GM21528 (cell line): ENCODE data around the gene TMEM150C.

Experiments used
- ATAC-seq: cut with Tn5 transposase; IDR thresholded peaks from one replicate; pipeline ENCODE4 v1.9.1; 2021; ENCODE audit warnings: mild to moderate bottlenecking, moderate library complexity; ENCODE audit not compliant: unreplicated experiment, low FRiP score

TMEM150C gene

DNA sequence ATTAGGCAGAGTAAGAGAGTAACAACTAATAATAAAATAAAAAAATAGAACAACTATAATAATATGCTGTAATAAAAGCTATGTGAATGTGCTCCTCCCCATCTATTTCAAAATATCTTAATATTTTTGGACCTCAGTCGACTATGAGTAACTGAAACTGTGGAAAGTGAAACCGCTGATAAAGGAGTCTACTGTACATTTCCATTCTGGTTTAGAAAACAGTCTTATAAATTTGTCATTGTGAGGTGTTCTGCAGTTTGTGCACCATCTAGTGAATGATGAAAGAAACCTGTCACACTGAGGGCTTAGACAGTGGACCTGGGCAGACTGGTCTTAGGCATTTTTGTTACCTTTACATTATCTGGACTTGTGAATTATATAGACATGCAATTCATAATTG is 42.0 kb downstream of the TMEM150C start:
- ATAC-seq = no peak

DNA sequence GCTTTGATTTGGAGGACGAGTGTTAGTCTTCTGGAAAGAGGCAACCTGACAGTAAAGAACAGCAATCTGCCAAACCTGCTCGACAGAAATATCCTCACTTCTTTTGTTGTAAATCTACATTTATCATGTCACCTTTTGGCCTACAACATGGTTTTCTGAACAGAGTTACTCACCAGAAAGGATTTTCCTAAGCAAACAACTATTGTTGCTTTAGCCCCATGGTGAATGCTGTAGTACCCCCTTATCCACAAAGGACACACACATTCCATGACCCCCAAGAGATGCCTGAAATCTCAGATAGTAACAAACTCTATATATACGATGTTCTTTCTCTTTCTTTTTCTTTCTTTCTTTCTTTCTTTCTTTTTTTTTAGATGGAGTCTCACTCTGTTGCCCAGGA is 42.7 kb downstream of the TMEM150C start:
- no peak for ATAC-seq

DNA sequence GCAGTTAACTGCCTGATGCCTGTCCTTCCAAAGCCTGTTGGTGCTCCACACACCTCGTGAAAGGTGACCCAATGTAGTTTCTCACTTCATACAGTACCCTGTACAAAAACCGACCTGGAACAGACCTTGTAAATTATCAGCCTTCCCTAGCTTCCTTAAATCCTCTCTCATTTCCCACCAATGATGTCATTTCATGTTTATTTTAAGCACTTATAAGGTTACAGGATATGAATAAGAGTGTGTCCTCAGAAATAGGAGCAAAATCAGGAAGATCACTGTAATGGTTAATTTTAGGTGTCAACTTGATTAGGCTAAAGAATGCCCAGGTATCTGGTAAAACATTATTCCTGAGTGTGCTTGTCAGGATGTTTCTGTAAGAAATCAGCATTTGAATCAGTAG is 44.7 kb downstream of the TMEM150C start:
- no peak for ATAC-seq

DNA sequence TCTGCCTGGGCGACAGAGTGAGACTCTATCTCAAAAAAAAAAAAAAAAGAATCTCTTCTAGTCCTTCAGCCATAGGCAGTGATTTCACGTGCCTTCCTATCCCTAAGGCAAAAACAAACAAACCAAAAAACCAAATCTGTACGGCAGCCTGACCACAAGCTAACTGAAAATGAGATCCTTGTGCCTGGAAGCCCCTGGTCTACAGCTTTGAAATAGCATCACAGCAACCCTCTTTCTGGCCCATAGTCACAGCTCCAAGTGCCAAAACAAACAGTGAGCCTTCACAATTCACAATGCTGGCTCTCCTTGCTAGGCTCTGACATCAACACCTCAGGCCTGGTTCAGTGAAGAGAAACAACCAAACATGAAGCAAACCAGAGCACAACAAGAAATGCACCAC is 46.1 kb downstream of the TMEM150C start:
- no peak for ATAC-seq

DNA sequence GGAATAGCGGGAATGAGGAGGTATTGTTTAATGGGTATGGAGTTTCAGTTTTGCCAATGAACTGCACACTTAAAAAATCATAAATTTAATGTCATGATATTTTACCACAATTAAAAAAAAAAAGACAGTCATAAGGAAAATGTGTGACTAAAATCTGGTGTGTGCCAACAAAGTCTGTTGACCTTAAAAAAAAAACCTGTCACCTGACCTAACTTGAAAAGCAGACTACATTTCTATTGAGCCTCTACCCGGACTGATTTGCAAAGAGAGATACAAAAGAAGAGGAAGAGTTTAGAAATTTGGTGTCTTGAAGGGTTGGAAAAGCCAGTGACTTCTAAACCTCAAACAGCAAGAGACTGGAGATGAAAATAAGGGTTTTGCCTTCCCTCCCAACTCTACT is 48.4 kb downstream of the TMEM150C start:
- no peak for ATAC-seq

DNA sequence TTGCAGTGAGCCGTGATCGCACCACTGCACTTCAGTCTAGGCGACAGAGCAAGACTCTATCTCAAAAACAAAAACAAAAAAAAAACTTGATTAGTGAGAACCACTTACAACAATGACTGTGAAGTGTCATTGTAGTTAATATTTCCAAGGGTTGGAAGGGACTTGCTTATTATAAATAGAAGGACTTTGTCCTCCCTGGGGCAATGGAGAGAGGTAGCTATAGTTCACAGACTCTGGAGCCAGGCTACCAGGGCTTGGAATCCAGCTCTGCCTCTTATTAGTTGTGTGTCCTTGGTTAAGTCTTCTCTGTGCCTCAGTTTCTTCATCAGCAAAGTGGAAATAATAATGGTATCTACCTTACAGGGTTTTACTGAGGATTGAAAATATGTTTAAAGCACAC is 51.6 kb downstream of the TMEM150C start:
- no peak for ATAC-seq

DNA sequence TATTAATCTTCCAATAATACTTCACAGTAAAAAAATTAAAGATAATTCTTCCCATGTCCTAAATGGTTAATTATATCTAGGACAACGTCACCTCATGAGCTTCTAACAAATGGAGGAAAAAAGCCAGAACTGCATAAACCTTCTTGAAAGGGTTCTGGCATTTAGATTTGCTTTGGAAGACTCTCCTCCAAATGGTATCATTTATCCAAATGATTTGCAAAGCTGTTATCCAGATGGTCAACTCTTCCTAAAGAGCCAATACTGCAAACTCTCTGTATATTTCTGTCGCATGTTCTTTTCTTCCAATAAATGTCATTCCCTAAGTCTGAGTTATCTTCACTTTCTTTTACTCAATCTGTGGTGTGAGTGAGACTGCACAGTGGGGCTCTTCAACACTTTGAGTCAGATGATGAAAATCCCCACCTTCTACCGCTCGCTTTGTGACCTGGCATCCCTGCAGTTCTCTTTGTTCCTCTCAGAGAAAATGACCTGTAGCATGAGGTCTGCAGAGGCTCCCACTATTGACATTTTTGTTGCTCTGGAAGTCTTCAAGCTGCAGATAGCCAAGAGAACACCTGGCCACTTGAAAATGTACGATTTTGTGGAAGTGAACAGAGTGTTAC is 52.9 kb downstream of the TMEM150C start:
- ATAC-seq = no peak

DNA sequence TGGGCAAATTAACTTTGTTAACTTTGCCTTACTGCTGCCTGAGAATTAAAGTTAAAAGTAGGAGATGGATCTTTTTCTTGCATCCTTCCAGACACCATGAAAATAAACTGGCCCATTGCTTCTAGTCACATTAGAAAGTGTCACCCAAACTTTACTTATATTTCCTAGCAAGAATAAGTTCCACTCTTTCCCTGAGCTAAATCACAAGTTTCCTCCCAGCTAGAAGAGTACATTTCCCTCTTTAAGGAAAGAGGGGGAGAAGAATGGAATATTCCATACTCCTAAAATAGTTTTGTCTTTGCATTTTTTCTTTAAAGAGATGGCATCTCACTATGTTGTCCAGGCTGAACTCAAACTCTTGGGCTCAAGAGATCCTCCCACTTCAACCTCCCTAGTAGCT is 53.8 kb downstream of the TMEM150C start:
- ATAC-seq = no peak

DNA sequence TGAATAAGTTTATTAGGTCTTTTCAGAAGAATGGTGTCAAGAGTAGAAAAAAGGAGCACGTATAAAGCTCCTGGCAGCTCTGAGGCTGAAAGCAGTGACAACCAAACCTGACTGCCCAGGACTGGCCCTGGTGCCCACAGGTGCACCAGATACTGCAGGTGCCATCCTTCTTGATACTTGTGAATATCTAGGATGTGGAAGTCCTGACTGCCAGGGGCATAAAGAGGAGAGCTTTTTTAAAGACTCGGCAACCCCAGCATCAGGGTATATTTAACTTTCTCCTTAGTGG is 60.7 kb downstream of the TMEM150C start:
- ATAC-seq = no peak

DNA sequence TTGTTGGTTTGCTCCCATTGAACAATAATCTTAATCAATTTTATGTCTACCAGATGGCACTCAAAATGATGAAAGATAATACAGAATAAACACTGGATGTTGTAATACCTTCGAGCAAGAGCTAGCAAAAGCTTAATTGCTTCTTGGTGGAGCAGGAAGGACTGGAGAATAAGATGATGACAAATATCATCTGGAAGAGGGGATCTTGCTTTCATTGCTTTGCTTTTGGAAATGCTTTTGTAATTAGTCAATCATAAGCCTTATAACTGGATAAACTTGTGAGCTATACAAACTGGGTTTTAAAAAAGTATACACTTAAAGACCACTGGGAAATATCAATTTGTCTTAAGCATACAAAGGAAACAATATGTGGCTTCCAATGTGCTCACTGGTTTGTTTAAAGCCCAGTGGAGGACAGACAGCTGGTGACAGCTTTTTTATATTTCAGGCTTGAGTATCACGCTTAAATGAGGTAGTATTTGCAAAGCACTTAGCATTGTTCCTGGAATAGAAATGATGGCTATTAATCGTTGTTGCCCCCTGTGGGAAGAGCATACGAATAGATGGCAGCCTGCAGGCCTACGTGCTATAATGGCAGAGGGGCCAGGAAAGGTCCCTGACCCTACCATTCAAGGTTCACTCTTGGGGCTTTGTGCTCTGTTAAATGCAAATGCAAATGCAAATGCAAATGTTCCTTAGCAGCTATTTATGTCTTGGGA is 61.2 kb downstream of the TMEM150C start:
- ATAC-seq = no peak

DNA sequence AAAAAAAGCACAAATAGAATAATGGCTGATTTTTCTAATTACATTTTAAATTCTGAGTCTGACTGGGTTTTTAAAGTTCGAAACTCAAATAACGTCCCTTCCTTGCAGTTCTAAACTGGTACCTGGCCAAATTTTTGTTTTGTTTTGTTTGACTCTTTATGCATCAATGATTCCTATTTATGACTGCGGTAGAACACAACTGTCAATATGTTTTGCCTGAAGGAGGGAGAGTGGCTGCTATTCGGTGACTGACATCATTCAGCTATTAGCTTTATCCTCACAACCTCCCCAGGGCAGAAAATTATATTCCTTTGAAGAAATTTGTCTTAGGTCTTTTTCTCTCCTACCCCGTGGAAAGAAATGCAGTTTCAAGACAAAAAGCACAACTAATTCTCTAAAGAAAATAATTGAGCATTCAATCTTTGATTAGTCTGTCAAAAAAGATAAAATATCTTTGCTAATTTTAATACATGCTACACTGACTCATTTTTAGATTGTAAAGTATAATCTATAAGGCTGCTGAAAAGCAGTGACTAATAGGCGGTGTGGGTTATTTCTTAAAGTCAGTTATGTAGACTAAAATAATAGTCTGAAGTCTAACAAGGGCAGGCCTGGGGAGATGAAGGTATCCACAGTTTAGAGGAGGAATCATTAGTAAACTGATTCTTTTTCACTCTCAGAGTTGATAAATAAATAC is 61.9 kb downstream of the TMEM150C start:
- no peak for ATAC-seq

DNA sequence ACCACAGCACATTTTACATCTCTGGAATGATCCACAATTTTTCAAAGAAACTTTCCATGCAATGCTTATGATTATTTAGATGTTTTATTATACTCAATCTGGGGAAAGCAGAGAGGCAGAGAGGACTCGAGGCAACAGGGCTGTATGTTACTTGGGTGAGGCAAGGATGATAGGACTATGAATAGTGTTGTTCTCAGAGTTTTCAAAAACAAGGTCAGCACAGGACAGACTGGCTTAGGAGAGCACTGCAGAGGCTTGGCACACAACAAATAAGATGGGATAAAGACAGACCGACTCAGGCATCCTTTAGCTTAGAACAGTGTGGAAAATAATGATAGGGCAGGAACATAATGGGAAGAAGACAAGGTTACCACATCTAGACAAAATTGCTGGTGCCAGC is 65.4 kb downstream of the TMEM150C start:
- ATAC-seq = no peak

DNA sequence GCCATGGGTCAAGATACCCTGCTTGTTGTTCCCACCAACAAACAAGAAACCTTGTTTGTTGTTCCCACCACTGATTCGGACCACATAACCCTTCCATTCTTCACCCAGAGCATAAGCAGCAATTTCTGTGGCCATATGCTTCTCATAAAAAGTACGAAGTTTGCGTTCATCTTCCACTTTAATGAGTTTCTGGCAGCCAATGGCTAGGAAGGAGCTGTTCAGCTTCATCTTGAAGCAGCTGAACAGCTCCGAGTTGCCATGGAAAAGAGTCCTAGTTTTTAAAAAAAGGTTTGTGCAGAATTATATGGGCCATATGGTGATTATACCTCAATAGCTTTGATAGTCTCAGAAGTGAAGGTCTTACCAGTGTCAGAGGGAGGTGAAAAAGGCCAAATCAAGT is 66.1 kb downstream of the TMEM150C start:
- ATAC-seq = no peak

DNA sequence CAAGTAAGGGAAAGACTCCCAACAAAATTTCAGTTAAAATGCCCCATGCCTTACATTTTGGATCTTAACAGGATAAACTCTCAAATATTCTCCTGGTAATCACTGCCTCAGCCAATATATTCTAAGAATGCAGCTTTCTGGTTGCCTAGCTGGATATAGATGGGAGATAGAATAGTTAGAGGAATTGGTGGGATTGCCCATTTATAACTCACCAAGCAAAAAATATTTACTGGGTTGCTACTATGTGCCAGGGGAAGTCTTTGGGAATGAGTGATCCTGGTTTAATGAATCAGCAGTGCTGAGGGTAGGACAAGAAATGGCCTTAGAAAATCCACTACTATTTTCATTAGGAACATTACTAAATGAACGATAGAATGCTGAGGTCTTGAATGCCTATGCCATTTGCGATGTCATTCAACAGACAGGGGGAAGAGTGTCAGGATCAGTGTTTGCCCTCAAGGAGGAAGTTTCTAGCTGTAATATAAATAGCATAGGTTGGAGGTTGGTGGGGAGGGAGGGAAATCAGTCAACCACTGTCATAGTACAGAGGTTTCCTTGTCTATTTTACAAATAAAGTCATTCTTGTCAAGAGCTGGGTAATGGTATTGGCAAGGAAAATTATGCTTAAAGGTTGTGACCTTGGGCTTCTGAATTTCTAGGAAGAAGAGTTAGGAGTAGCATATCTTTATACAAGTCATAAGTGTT is 67.9 kb downstream of the TMEM150C start:
- no peak for ATAC-seq

DNA sequence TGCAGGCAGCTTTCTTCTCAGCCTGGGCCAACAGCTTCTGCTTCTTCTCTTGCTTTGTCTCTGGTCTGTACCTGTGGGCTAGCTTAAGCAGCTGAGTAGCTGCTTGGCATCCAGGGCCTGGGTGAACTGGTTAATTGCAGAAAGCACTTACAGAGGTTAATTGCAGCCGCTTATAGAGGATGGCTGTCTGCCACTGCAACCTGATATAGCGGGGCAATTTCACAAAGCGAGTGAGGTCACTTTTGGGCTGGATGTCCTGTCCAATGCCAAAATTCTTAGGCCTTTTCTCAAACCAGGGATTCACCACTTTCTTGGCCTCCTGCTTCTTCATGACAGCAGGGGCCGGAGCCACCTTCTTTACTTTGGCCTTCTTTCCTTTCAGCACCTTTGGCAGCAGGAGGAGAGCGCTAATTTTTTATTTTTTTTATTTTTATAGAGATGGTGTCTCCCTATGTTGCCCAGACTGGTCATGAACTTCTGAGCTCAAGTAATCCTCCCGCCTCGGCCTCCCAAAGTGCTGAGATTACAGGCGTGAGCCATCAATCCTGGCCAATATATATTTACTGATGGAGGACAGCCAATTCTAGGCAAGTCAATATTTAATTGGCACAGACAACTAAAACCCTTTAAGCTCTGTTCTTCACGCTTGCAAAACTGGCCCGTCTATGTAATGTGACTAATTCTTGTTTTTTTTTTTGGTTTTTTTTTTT is 70.4 kb downstream of the TMEM150C start:
- no peak for ATAC-seq

DNA sequence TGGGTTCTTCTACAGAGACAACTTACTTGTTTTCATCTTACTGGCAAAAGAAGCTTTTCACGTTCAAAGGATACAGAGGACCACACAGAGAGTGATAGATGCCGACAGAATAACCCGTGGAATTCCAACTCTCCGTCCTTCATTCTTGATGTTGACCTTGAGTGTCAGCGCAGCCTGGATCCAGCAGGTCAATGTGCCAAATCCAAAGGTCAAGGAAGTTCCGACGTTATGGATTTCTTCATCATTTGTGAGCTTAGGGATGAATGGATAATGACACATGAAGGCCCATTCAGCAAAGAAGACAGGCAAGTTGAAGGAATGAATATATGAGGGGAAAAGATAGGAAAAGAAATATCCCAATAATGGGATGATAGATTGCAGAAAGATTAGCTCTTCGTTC is 71.8 kb downstream of the TMEM150C start:
- no peak for ATAC-seq

DNA sequence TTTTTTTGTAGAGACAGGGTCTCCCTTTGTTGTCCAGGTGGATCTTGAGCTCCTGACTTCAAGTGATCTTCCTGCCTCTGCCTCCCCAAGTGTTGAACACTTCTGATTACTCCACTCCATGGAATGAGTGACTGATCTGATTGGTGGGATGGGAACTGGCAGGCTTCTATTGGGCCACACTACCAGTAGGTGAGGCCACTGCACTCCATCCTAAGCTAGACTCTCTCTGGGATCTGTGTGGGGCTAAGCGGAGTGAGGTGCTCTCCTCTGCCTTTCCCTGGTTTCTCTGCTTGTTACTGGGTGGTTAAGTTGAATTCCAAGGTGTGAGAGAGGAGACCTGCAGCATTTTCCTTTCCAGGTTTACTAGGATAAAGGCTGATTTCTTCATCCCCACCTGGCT is 72.7 kb downstream of the TMEM150C start:
- no peak for ATAC-seq

DNA sequence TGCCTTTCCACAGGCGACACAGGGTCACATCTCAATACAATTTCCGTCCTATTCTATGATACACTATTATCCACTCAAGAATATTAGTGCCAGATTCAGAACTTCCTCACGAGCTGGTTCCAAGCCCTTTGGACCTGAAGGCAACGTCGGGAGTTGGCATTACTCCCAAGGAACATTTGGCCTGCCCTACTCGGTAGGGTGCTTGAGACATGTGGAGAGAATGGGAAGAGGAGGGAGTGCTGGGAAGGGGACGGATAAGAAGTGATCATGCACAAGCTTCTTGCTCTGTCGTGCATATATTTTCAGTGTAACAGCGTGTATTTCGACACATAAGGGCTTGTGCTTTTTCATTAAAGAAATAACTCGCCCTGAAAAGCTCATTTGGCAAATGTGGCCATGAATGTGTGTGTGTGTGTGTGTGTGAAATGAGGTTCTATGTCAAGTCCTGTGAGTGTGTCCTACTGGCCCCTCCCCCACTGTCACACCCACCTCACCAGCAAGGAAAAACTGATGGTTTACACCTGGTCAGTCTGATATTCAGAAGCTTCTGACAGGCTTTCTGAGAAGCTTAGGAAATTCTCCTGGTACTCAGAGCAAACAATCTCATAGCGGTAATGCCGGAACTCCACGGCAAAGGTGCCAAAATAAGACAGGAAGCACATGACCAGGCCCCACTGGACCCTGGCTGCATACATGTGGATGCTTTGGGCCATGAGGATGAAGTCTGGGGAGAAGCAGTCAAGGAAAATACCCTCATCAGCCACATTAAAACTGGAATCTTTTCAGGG is 76.6 kb downstream of the TMEM150C start:
- no peak for ATAC-seq

DNA sequence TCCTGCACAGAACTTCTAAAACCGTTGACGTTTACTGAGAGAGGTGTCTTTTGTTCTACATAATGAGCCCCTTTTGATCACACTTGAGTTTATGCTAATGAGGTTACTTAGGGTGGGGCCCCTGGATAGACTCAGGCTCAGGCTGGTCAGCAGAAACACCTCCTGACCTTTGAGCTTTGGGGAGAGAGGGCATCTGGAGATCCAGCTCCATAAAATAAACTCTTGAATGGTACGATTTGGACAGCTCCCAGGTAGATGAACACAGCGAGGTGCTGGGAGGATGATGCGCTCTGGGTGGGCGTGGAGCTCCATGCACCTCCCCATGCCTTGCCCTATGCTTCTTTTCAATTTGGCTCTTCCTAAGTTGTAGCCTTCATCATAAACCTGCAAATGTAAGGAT is 79.4 kb downstream of the TMEM150C start:
- ATAC-seq = no peak

DNA sequence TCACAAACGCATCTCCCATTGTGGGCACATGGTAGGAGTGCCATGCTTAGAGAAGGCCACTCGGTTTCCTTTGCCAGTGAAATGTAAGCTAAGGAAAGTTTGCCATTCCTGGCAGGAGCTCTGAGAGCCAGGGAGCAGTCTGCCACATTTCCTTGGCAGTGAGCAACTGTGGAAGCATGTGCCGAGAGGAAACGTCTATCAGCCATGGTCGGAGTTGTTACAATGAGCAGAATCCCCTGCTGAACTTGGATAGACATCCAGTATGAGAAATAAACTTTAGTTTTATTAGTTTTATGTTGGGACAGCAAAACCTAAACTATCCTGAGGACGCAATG is 80.3 kb downstream of the TMEM150C start:
- ATAC-seq = no peak
